ENCODE measurements around the gene YAE1. TPM values are rescaled to one million over a fixed set of nuclear protein-coding genes. Genes with fewer than 3 reads are reported as not detected.
A peak's percentile ranks its signal among the peaks of the same experiment; 100 is the strongest.

Gene YAE1
- total RNA-seq, 4 donors from 2014 or later = 17.9 to 27.4 (median 23.5) TPM

GRCh38 chr7:39618868-39619267, 52.7 kb downstream of the YAE1 start:
- Histone ChIP-seq H3K27me3 (peaks cover 10% of the 10 kb centered on the region), H3K27ac (no peak overlapping the region), H3K36me3 (no peaks in the 10 kb centered on the region), H3K4me1 (peaks cover 0 to 12% (median 4%) of the 10 kb centered on the region in 3 donors), H3K4me3 (no peak overlapping the region), H3K9me3 (no peaks in the 10 kb centered on the region)
- TF ChIP-seq POLR2A (IDR thresholded peaks at IDR 0.05) (no peak), POLR2AphosphoS5 (IDR thresholded peaks at IDR 0.05) (no peak), CTCF (IDR thresholded peaks at IDR 0.05) (no peak), EP300 (IDR thresholded peaks at IDR 0.05) (no peak)
- WGBS, 2 donors (ENCODE audit: low coverage in 1 of 2) = 77 to 85% methylated on average over 4 of the region's 4 CpGs
- ATAC-seq = no peak

GRCh38 chr7:39620486-39620885, 54.3 kb downstream of the YAE1 start:
- peaks cover 0 to 26% (median 9%) of the 10 kb centered on the region in 3 donors for H3K4me1 ChIP-seq
- no peaks in the 10 kb centered on the region for H3K36me3 ChIP-seq
- TF ChIP-seq POLR2AphosphoS5 (IDR thresholded peaks at IDR 0.05) (no peak), EP300 (IDR thresholded peaks at IDR 0.05) (no peak), POLR2A (IDR thresholded peaks at IDR 0.05) (no peak), CTCF (IDR thresholded peaks at IDR 0.05) (no peak)
- H3K4me3 ChIP-seq = no peak overlapping the region
- no peak overlapping the region for H3K27ac ChIP-seq
- no peaks in the 10 kb centered on the region for H3K27me3 ChIP-seq
- no peaks in the 10 kb centered on the region for H3K9me3 ChIP-seq
- no peak for ATAC-seq

- H3K4me3 ChIP-seq = no peak overlapping the region
- H3K9me3 ChIP-seq = no peaks in the 10 kb centered on the region
- WGBS, 2 donors (ENCODE audit: low coverage in 1 of 2) = 46 to 80% methylated on average over 1 of the region's 1 CpG
- no peaks in the 10 kb centered on the region for H3K36me3 ChIP-seq
- peaks cover 0 to 34% (median 9%) of the 10 kb centered on the region in 3 donors for H3K4me1 ChIP-seq
- no peaks in the 10 kb centered on the region for H3K27me3 ChIP-seq
- TF ChIP-seq EP300 (IDR thresholded peaks at IDR 0.05) (no peak), POLR2A (IDR thresholded peaks at IDR 0.05) (no peak), POLR2AphosphoS5 (IDR thresholded peaks at IDR 0.05) (no peak), CTCF (IDR thresholded peaks at IDR 0.05) (no peak)
- no peak for ATAC-seq
- H3K27ac ChIP-seq = no peak overlapping the region
These were observed 55.1 kb downstream of the YAE1 start for GRCh38 chr7:39621261-39621660.

- TF ChIP-seq EP300 (IDR thresholded peaks at IDR 0.05) (no peak), CTCF (IDR thresholded peaks at IDR 0.05) (no peak), POLR2A (IDR thresholded peaks at IDR 0.05) (no peak), POLR2AphosphoS5 (IDR thresholded peaks at IDR 0.05) (no peak)
- H3K27me3 ChIP-seq = no peaks in the 10 kb centered on the region
- H3K9me3 ChIP-seq = no peaks in the 10 kb centered on the region
- H3K4me3 ChIP-seq = no peak overlapping the region
- ATAC-seq = no peak
- WGBS, 2 donors (ENCODE audit: low coverage in 1 of 2) = 71 to 82% methylated on average over 1 of the region's 1 CpG
- no peaks in the 10 kb centered on the region for H3K36me3 ChIP-seq
- H3K27ac ChIP-seq = peak overlapping the region in 2 of 4 donors; percentile 90 to 92
- H3K4me1 ChIP-seq = peaks cover 0 to 40% (median 9%) of the 10 kb centered on the region in 3 donors
These were observed 55.7 kb downstream of the YAE1 start for GRCh38 chr7:39621784-39622411.

Other genes with a start within 250 kb of the YAE1 start
- 10 to 100 TPM; 16.6 to 30.7 (median 21.0) TPM for gene RALA, start 57.2 kb downstream of the YAE1 start, total RNA-seq